IPS DF 19.7 (cell line): Measurements from ENCODE around the gene RRP7A.
"Not testable (repeated sequence)": the region's sequence is repeated elsewhere in the genome, so short reads cannot be mapped to it uniquely, and the experiment has no call there.

Experiments
- DNase-seq: peaks from one replicate; pipeline ENCODE4 v3.0.0-alpha.2; 2013; ENCODE audit warnings: low read depth, low spot score

The RRP7A gene

GRCh38 chr22:42519525-42520401 is at the start of gene RRP7A:
RRP7A (minus strand) TSS chr22:42519796; CDS start chr22:42519786, 10 bp downstream.
- DNase-seq, result no peak

GRCh38 chr22:42567950-42568349 is 48.4 kb upstream of the RRP7A start:
- not testable (repeated sequence) for DNase-seq

GRCh38 chr22:42565956-42566355 is 46.4 kb upstream of the RRP7A start:
- DNase-seq, result no peak

- no peak for DNase-seq
Measured at GRCh38 chr22:42564699-42565098, 45.1 kb upstream of the RRP7A start.

GRCh38 chr22:42563943-42564342 is 44.3 kb upstream of the RRP7A start:
- not testable (repeated sequence) for DNase-seq

- no peak for DNase-seq
Measured at GRCh38 chr22:42562684-42563083, 43.1 kb upstream of the RRP7A start.

- DNase-seq, result no peak
Measured at GRCh38 chr22:42562279-42562678, 42.7 kb upstream of the RRP7A start.

GRCh38 chr22:42561856-42562255 is 42.3 kb upstream of the RRP7A start:
- DNase-seq, result no peak

- DNase-seq, result no peak
Measured at GRCh38 chr22:42560781-42561180, 41.2 kb upstream of the RRP7A start.

GRCh38 chr22:42560381-42560780 is 40.8 kb upstream of the RRP7A start:
- no peak for DNase-seq

- no peak for DNase-seq
Measured at GRCh38 chr22:42553475-42554361, 34.1 kb upstream of the RRP7A start, which contains the start of gene SERHL2. SERHL2 (plus strand) TSS chr22:42553956; CDS start chr22:42554021, 65 bp downstream.

GRCh38 chr22:42552294-42552647 is 32.7 kb upstream of the RRP7A start:
- not testable (repeated sequence) for DNase-seq

- DNase-seq, result no peak
Measured at GRCh38 chr22:42549331-42550060, 29.9 kb upstream of the RRP7A start.

GRCh38 chr22:42548597-42549330 is 29.2 kb upstream of the RRP7A start:
- no peak for DNase-seq

GRCh38 chr22:42548126-42548525 is 28.5 kb upstream of the RRP7A start:
- DNase-seq, result not testable (repeated sequence)

GRCh38 chr22:42547562-42547961 is 28.0 kb upstream of the RRP7A start:
- no peak for DNase-seq

GRCh38 chr22:42544686-42545085 is 25.1 kb upstream of the RRP7A start:
- no peak for DNase-seq

GRCh38 chr22:42539236-42539771 is 19.7 kb upstream of the RRP7A start:
- not testable (repeated sequence) for DNase-seq

- DNase-seq, result not testable (repeated sequence)
Measured at GRCh38 chr22:42537199-42537831, 17.7 kb upstream of the RRP7A start.

- not testable (repeated sequence) for DNase-seq
Measured at GRCh38 chr22:42536634-42537033, 17.0 kb upstream of the RRP7A start.
